H1 (cell line): ENCODE results near the gene KDF1. TPM values are rescaled to one million over a fixed set of nuclear protein-coding genes. Genes with fewer than 3 reads are reported as not detected.
"Not testable (repeated sequence)": the region's sequence is repeated elsewhere in the genome, so short reads cannot be mapped to it uniquely, and the experiment has no call there.

Experiments used
- CTCF ChIA-PET: fragments of 300-600 bp; sonication (Branson Sonifier 250); formaldehyde crosslinking; loops from one replicate; lab custom pipeline; 2021; ENCODE audit not compliant: partially characterized antibody; lab: Charles Lee
- POLR2A ChIA-PET: fragments of 300-600 bp; sonication (Branson Sonifier 250); formaldehyde crosslinking; loops from one replicate; lab custom pipeline; 2021; ENCODE audit warnings: inconsistent platforms; ENCODE audit not compliant: partially characterized antibody; lab: Charles Lee
- DNase-seq, 2 experiments: peaks; one replicate each; pipeline versions ENCODE4 v3.0.0 to v3.0.0-alpha.2; 2010 to 2022; ENCODE audit warnings: low spot score in 2 of 2, low read depth in 1 of 2, mixed read lengths in 1 of 2
- FAIRE-seq: peaks from 2 replicates; lab custom pipeline; 2011; peaks lifted over from hg19 to GRCh38; lab: Jason Lieb, UNC
- H2AFZ ChIP-seq: 2 replicates; pipeline ENCODE4 v1.8.1; 2012; ENCODE audit warnings: low read length, inconsistent platforms
- H2AK5ac ChIP-seq: 2 replicates; pipeline ENCODE4 v1.6.1; 2013; ENCODE audit warnings: low read depth, low read length
- H2BK120ac ChIP-seq: replicated peaks from 2 replicates; pipeline ENCODE3; 2013; ENCODE audit warnings: low read depth, low read length, inconsistent platforms
- H2BK12ac ChIP-seq: 2 replicates; pipeline ENCODE4 v1.6.1; 2013; ENCODE audit warnings: low read depth, low read length
- H2BK15ac ChIP-seq: 2 replicates; pipeline ENCODE4 v1.6.1; 2013; ENCODE audit warnings: low read length
- H2BK20ac ChIP-seq: 2 replicates; pipeline ENCODE4 v1.6.1; 2013; ENCODE audit warnings: low read length
- H2BK5ac ChIP-seq: 2 replicates; pipeline ENCODE4 v1.6.1; 2013; ENCODE audit warnings: low read depth, low read length
- H3K14ac ChIP-seq: 2 replicates; pipeline ENCODE4 v1.6.1; 2013; ENCODE audit warnings: inconsistent platforms; ENCODE audit not compliant: insufficient read length
- H3K18ac ChIP-seq: 2 replicates; pipeline ENCODE4 v1.6.1; 2013; ENCODE audit warnings: low read length; ENCODE audit errors: extremely low read depth
- H3K23ac ChIP-seq: 2 replicates; pipeline ENCODE4 v1.6.1; 2013; ENCODE audit warnings: inconsistent platforms; ENCODE audit not compliant: insufficient read length
- H3K23me2 ChIP-seq: 2 replicates; pipeline ENCODE4 v1.6.1; 2013; ENCODE audit warnings: low read depth, low read length
- H3K27ac ChIP-seq: 2 replicates; pipeline ENCODE4 v1.6.1; 2011; ENCODE audit warnings: low read depth, low read length, inconsistent platforms
- H3K27me3 ChIP-seq, 4 experiments: replicated peaks in 1 of 4; 1 replicate in 1 of 4; 2 replicates in 3 of 4; pipeline versions ENCODE4 v1.6.1 to v1.8.1; 2011 to 2013; ENCODE audit warnings: low read length in 3 of 4, mild to moderate bottlenecking in 3 of 4, inconsistent platforms in 2 of 4, mixed read lengths in 2 of 4, moderate library complexity in 1 of 4; ENCODE audit not compliant: control insufficient read depth in 3 of 4, insufficient read depth in 3 of 4; ENCODE audit errors: extremely low read depth in 1 of 4
- H3K36me3 ChIP-seq, 4 experiments: 2 replicates each; pipeline versions ENCODE4 v1.6.1 to v1.8.1; 2011 to 2013; ENCODE audit warnings: mild to moderate bottlenecking in 4 of 4, low read length in 3 of 4, moderate library complexity in 2 of 4, control low read depth in 1 of 4, inconsistent platforms in 1 of 4; ENCODE audit not compliant: insufficient read depth in 4 of 4, control insufficient read depth in 2 of 4
- H3K4ac ChIP-seq: replicated peaks from 2 replicates; pipeline ENCODE3; 2013; ENCODE audit warnings: low read length, low read depth, mixed read lengths, inconsistent platforms; ENCODE audit not compliant: insufficient read length
- H3K4me1 ChIP-seq, 4 experiments: replicated peaks in 1 of 4; 1 replicate in 1 of 4; 2 replicates in 3 of 4; pipeline versions ENCODE4 v1.6.1 to v1.8.1; 2011 to 2013; ENCODE audit warnings: low read length in 3 of 4, inconsistent platforms in 2 of 4, mixed read lengths in 1 of 4; ENCODE audit not compliant: insufficient read depth in 4 of 4, control insufficient read depth in 3 of 4
- H3K4me2 ChIP-seq, 2 experiments: 2 replicates each; pipeline versions ENCODE4 v1.6.1 to v1.8.1; 2011 to 2013; ENCODE audit warnings: low read depth in 2 of 2, low read length in 2 of 2, control low read depth in 1 of 2, inconsistent platforms in 1 of 2, mild to moderate bottlenecking in 1 of 2; ENCODE audit not compliant: insufficient read depth in 1 of 2
- H3K4me3 ChIP-seq, 4 experiments: fragments of 200-600, 300-600 bp in 1 of 4; sonication (generic), shearing (Covaris generic), sonication (Bioruptor Twin) in 1 of 4; 2 replicates each; pipeline versions ENCODE4 v1.5.1 to v1.8.1; 2011 to 2016; ENCODE audit warnings: low read length in 4 of 4, low read depth in 3 of 4, control low read depth in 2 of 4, inconsistent platforms in 2 of 4, mild to moderate bottlenecking in 2 of 4, mixed read lengths in 1 of 4, moderate library complexity in 1 of 4; ENCODE audit not compliant: insufficient read depth in 2 of 4; ENCODE audit errors: extremely low read depth in 1 of 4
- H3K56ac ChIP-seq: replicated peaks from 2 replicates; pipeline ENCODE3; 2013; ENCODE audit warnings: low read depth, mild to moderate bottlenecking, mixed read lengths, low read length, inconsistent platforms; ENCODE audit not compliant: insufficient read length
- H3K79me1 ChIP-seq: 2 replicates; pipeline ENCODE4 v1.6.1; 2013; ENCODE audit warnings: low read depth, low read length, control low read depth
- H3K79me2 ChIP-seq, 2 experiments: 2 replicates each; pipeline versions ENCODE4 v1.6.1 to v1.8.1; 2012 to 2013; ENCODE audit warnings: low read length in 2 of 2, mild to moderate bottlenecking in 2 of 2, inconsistent platforms in 1 of 2; ENCODE audit not compliant: insufficient read depth in 2 of 2, control insufficient read depth in 1 of 2
- H3K9ac ChIP-seq, 4 experiments: replicated peaks in 1 of 4; 1 replicate in 1 of 4; 2 replicates in 3 of 4; pipeline versions ENCODE4 v1.6.1 to v1.8.1; 2011 to 2013; ENCODE audit warnings: low read depth in 3 of 4, low read length in 3 of 4, control low read depth in 2 of 4, mild to moderate bottlenecking in 2 of 4, moderate library complexity in 2 of 4, inconsistent platforms in 1 of 4; ENCODE audit errors: extremely low read depth in 1 of 4
- H3K9me3 ChIP-seq, 2 experiments: 2 replicates each; pipeline versions ENCODE4 v1.6.1 to v1.8.1; 2012 to 2013; ENCODE audit warnings: mild to moderate bottlenecking in 2 of 2, moderate library complexity in 2 of 2, control low read depth in 1 of 2, inconsistent platforms in 1 of 2, low read depth in 1 of 2, low read length in 1 of 2, mixed read lengths in 1 of 2; ENCODE audit not compliant: insufficient read depth in 2 of 2
- H4K20me1 ChIP-seq, 2 experiments: replicated peaks in 1 of 2; 2 replicates each; pipeline versions ENCODE3 to v1.8.1; 2011 to 2013; ENCODE audit warnings: inconsistent platforms in 2 of 2, low read length in 2 of 2, mild to moderate bottlenecking in 1 of 2; ENCODE audit not compliant: insufficient read depth in 2 of 2, control insufficient read depth in 1 of 2
- H4K5ac ChIP-seq: 2 replicates; pipeline ENCODE4 v1.6.1; 2013; ENCODE audit warnings: low read length, low read depth, mixed read lengths, inconsistent platforms; ENCODE audit not compliant: insufficient read length
- H4K8ac ChIP-seq: 2 replicates; pipeline ENCODE4 v1.8.0; 2013; ENCODE audit warnings: mild to moderate bottlenecking, moderate library complexity, low read length, inconsistent platforms; ENCODE audit not compliant: insufficient read depth; ENCODE audit errors: extremely low read depth
- H4K91ac ChIP-seq: replicated peaks from 2 replicates; pipeline ENCODE3; 2013; ENCODE audit warnings: low read length, mixed read lengths, inconsistent platforms; ENCODE audit not compliant: insufficient read length
- WGBS, 2 experiments: shearing (Covaris generic) in 1 of 2; methylation state at CpG; one replicate each; pipeline versions ENCODE4 v1.1.6 to v1.1.7; 2013 to 2015; ENCODE audit warnings: low lambda C conversion rate in 2 of 2, mixed read lengths in 2 of 2, inconsistent platforms in 1 of 2, low coverage in 1 of 2, missing lambda C conversion rate in 1 of 2; ENCODE audit not compliant: insufficient replicate concordance in 2 of 2, insufficient coverage in 1 of 2, insufficient read length in 1 of 2; ENCODE audit errors: extremely low coverage in 1 of 2, missing lambda C conversion rate in 1 of 2; 5-methylcytosine and 5-hydroxymethylcytosine counted together
- polyA plus RNA-seq, 7 experiments: library from polyadenylated mRNA; depleted of rRNA in 3 of 7; stranded (reverse) in 5 of 7; unstranded in 2 of 7; fragments of >200 nt in 5 of 7; fragments of 200-250 nt in 2 of 7; gene quantifications; 1 replicate in 5 of 7; 2 replicates in 1 of 7; 4 replicates in 1 of 7; pipeline versions ENCODE4 v1.2.1 to v1.2.3, GENCODE V29; 2011 to 2013; ENCODE audit warnings: missing spikeins in 2 of 7, mixed read lengths in 2 of 7
- total RNA-seq: library from RNA; stranded (reverse); fragmentation: NEBNext Ultra II Directional; extraction: Animal tissue kit (Norgen Biotek cat#: 25700); gene quantifications from 2 replicates; pipeline ENCODE4 v1.2.1, GENCODE V29; 2021

KDF1 gene
- total and polyA plus RNA-seq, 2 of the 8 experiments (the other 6 are each of a cell fraction or from before 2014, with no cell fraction given): 16.9 to 37.5 TPM

GRCh38 chr1:26989403-26990109, 29.3 kb upstream of the KDF1 start:
- H3K18ac ChIP-seq, DNase-seq, H4K8ac ChIP-seq, H3K4me3 ChIP-seq, FAIRE-seq, H3K4me2 ChIP-seq, H2BK12ac ChIP-seq, H3K36me3 ChIP-seq, H3K9me3 ChIP-seq, H3K23ac ChIP-seq, H2BK20ac ChIP-seq, H3K56ac ChIP-seq, H3K4me1 ChIP-seq, H2AFZ ChIP-seq, H3K27me3 ChIP-seq, H2BK5ac ChIP-seq, H4K91ac ChIP-seq, H4K5ac ChIP-seq, H3K79me2 ChIP-seq, H3K9ac ChIP-seq, H4K20me1 ChIP-seq, H3K14ac ChIP-seq, H3K27ac ChIP-seq, H2AK5ac ChIP-seq, H3K23me2 ChIP-seq, H2BK15ac ChIP-seq, H3K79me1 ChIP-seq, H3K4ac ChIP-seq, H2BK120ac ChIP-seq: not testable (repeated sequence)
- POLR2A ChIA-PET: interaction anchor here (0.7 to 42.2 kb wide), 3 partner anchors 13 to 38 kb away, joined by 3 to 1829 read pairs (median 4); partner anchors contain the start of genes TENT5B and TRNP1
- CTCF ChIA-PET: interaction anchor here (0.6 to 2.1 kb wide), 5 partner anchors 8 to 657 kb away, joined by 3 to 11 read pairs (median 4); no protein-coding TSS in a partner anchor
- 82% methylated on average over 9 of the region's 12 CpGs; no CpG with 5 or more reads in 1 of the 2 experiments for WGBS, 2 experiments
